H1 (cell line): ENCODE results near the gene DES. TPM values are rescaled to one million over a fixed set of nuclear protein-coding genes. Genes with fewer than 3 reads are reported as not detected.

ENCODE experiments used
- CTCF ChIA-PET: fragments of 300-600 bp; sonication (Branson Sonifier 250); formaldehyde crosslinking; loops from one replicate; lab custom pipeline; 2021; ENCODE audit not compliant: partially characterized antibody; lab: Charles Lee
- POLR2A ChIA-PET: fragments of 300-600 bp; sonication (Branson Sonifier 250); formaldehyde crosslinking; loops from one replicate; lab custom pipeline; 2021; ENCODE audit warnings: inconsistent platforms; ENCODE audit not compliant: partially characterized antibody; lab: Charles Lee
- DNase-seq, 2 experiments: peaks; one replicate each; pipeline versions ENCODE4 v3.0.0 to v3.0.0-alpha.2; 2010 to 2022; ENCODE audit warnings: low spot score in 2 of 2, low read depth in 1 of 2, mixed read lengths in 1 of 2
- FAIRE-seq: peaks from 2 replicates; lab custom pipeline; 2011; peaks lifted over from hg19 to GRCh38; lab: Jason Lieb, UNC
- H2AFZ ChIP-seq: 2 replicates; pipeline ENCODE4 v1.8.1; 2012; ENCODE audit warnings: low read length, inconsistent platforms
- H2AK5ac ChIP-seq: 2 replicates; pipeline ENCODE4 v1.6.1; 2013; ENCODE audit warnings: low read depth, low read length
- H2BK120ac ChIP-seq: replicated peaks from 2 replicates; pipeline ENCODE3; 2013; ENCODE audit warnings: low read depth, low read length, inconsistent platforms
- H2BK12ac ChIP-seq: 2 replicates; pipeline ENCODE4 v1.6.1; 2013; ENCODE audit warnings: low read depth, low read length
- H2BK15ac ChIP-seq: 2 replicates; pipeline ENCODE4 v1.6.1; 2013; ENCODE audit warnings: low read length
- H2BK20ac ChIP-seq: 2 replicates; pipeline ENCODE4 v1.6.1; 2013; ENCODE audit warnings: low read length
- H2BK5ac ChIP-seq: 2 replicates; pipeline ENCODE4 v1.6.1; 2013; ENCODE audit warnings: low read depth, low read length
- H3K14ac ChIP-seq: 2 replicates; pipeline ENCODE4 v1.6.1; 2013; ENCODE audit warnings: inconsistent platforms; ENCODE audit not compliant: insufficient read length
- H3K18ac ChIP-seq: 2 replicates; pipeline ENCODE4 v1.6.1; 2013; ENCODE audit warnings: low read length; ENCODE audit errors: extremely low read depth
- H3K23ac ChIP-seq: 2 replicates; pipeline ENCODE4 v1.6.1; 2013; ENCODE audit warnings: inconsistent platforms; ENCODE audit not compliant: insufficient read length
- H3K23me2 ChIP-seq: 2 replicates; pipeline ENCODE4 v1.6.1; 2013; ENCODE audit warnings: low read depth, low read length
- H3K27ac ChIP-seq: 2 replicates; pipeline ENCODE4 v1.6.1; 2011; ENCODE audit warnings: low read depth, low read length, inconsistent platforms
- H3K27me3 ChIP-seq, 4 experiments: replicated peaks in 1 of 4; 1 replicate in 1 of 4; 2 replicates in 3 of 4; pipeline versions ENCODE4 v1.6.1 to v1.8.1; 2011 to 2013; ENCODE audit warnings: low read length in 3 of 4, mild to moderate bottlenecking in 3 of 4, inconsistent platforms in 2 of 4, mixed read lengths in 2 of 4, moderate library complexity in 1 of 4; ENCODE audit not compliant: control insufficient read depth in 3 of 4, insufficient read depth in 3 of 4; ENCODE audit errors: extremely low read depth in 1 of 4
- H3K36me3 ChIP-seq, 4 experiments: 2 replicates each; pipeline versions ENCODE4 v1.6.1 to v1.8.1; 2011 to 2013; ENCODE audit warnings: mild to moderate bottlenecking in 4 of 4, low read length in 3 of 4, moderate library complexity in 2 of 4, control low read depth in 1 of 4, inconsistent platforms in 1 of 4; ENCODE audit not compliant: insufficient read depth in 4 of 4, control insufficient read depth in 2 of 4
- H3K4ac ChIP-seq: replicated peaks from 2 replicates; pipeline ENCODE3; 2013; ENCODE audit warnings: low read length, low read depth, mixed read lengths, inconsistent platforms; ENCODE audit not compliant: insufficient read length
- H3K4me1 ChIP-seq, 4 experiments: replicated peaks in 1 of 4; 1 replicate in 1 of 4; 2 replicates in 3 of 4; pipeline versions ENCODE4 v1.6.1 to v1.8.1; 2011 to 2013; ENCODE audit warnings: low read length in 3 of 4, inconsistent platforms in 2 of 4, mixed read lengths in 1 of 4; ENCODE audit not compliant: insufficient read depth in 4 of 4, control insufficient read depth in 3 of 4
- H3K4me2 ChIP-seq, 2 experiments: 2 replicates each; pipeline versions ENCODE4 v1.6.1 to v1.8.1; 2011 to 2013; ENCODE audit warnings: low read depth in 2 of 2, low read length in 2 of 2, control low read depth in 1 of 2, inconsistent platforms in 1 of 2, mild to moderate bottlenecking in 1 of 2; ENCODE audit not compliant: insufficient read depth in 1 of 2
- H3K4me3 ChIP-seq, 4 experiments: fragments of 200-600, 300-600 bp in 1 of 4; sonication (generic), shearing (Covaris generic), sonication (Bioruptor Twin) in 1 of 4; 2 replicates each; pipeline versions ENCODE4 v1.5.1 to v1.8.1; 2011 to 2016; ENCODE audit warnings: low read length in 4 of 4, low read depth in 3 of 4, control low read depth in 2 of 4, inconsistent platforms in 2 of 4, mild to moderate bottlenecking in 2 of 4, mixed read lengths in 1 of 4, moderate library complexity in 1 of 4; ENCODE audit not compliant: insufficient read depth in 2 of 4; ENCODE audit errors: extremely low read depth in 1 of 4
- H3K56ac ChIP-seq: replicated peaks from 2 replicates; pipeline ENCODE3; 2013; ENCODE audit warnings: low read depth, mild to moderate bottlenecking, mixed read lengths, low read length, inconsistent platforms; ENCODE audit not compliant: insufficient read length
- H3K79me1 ChIP-seq: 2 replicates; pipeline ENCODE4 v1.6.1; 2013; ENCODE audit warnings: low read depth, low read length, control low read depth
- H3K79me2 ChIP-seq, 2 experiments: 2 replicates each; pipeline versions ENCODE4 v1.6.1 to v1.8.1; 2012 to 2013; ENCODE audit warnings: low read length in 2 of 2, mild to moderate bottlenecking in 2 of 2, inconsistent platforms in 1 of 2; ENCODE audit not compliant: insufficient read depth in 2 of 2, control insufficient read depth in 1 of 2
- H3K9ac ChIP-seq, 4 experiments: replicated peaks in 1 of 4; 1 replicate in 1 of 4; 2 replicates in 3 of 4; pipeline versions ENCODE4 v1.6.1 to v1.8.1; 2011 to 2013; ENCODE audit warnings: low read depth in 3 of 4, low read length in 3 of 4, control low read depth in 2 of 4, mild to moderate bottlenecking in 2 of 4, moderate library complexity in 2 of 4, inconsistent platforms in 1 of 4; ENCODE audit errors: extremely low read depth in 1 of 4
- H3K9me3 ChIP-seq, 2 experiments: 2 replicates each; pipeline versions ENCODE4 v1.6.1 to v1.8.1; 2012 to 2013; ENCODE audit warnings: mild to moderate bottlenecking in 2 of 2, moderate library complexity in 2 of 2, control low read depth in 1 of 2, inconsistent platforms in 1 of 2, low read depth in 1 of 2, low read length in 1 of 2, mixed read lengths in 1 of 2; ENCODE audit not compliant: insufficient read depth in 2 of 2
- H4K20me1 ChIP-seq, 2 experiments: replicated peaks in 1 of 2; 2 replicates each; pipeline versions ENCODE3 to v1.8.1; 2011 to 2013; ENCODE audit warnings: inconsistent platforms in 2 of 2, low read length in 2 of 2, mild to moderate bottlenecking in 1 of 2; ENCODE audit not compliant: insufficient read depth in 2 of 2, control insufficient read depth in 1 of 2
- H4K5ac ChIP-seq: 2 replicates; pipeline ENCODE4 v1.6.1; 2013; ENCODE audit warnings: low read length, low read depth, mixed read lengths, inconsistent platforms; ENCODE audit not compliant: insufficient read length
- H4K8ac ChIP-seq: 2 replicates; pipeline ENCODE4 v1.8.0; 2013; ENCODE audit warnings: mild to moderate bottlenecking, moderate library complexity, low read length, inconsistent platforms; ENCODE audit not compliant: insufficient read depth; ENCODE audit errors: extremely low read depth
- H4K91ac ChIP-seq: replicated peaks from 2 replicates; pipeline ENCODE3; 2013; ENCODE audit warnings: low read length, mixed read lengths, inconsistent platforms; ENCODE audit not compliant: insufficient read length
- CBX5 ChIP-seq: fragments of 300-800, 300-1000 bp; sonication (generic); IDR thresholded peaks from 2 replicates; pipeline ENCODE4 v1.7.1; 2016; ENCODE audit warnings: antibody characterized with exemption, low read length, low read depth
- EGR1 ChIP-seq: IDR thresholded peaks from 2 replicates; pipeline ENCODE4 v1.6.1; 2011; ENCODE audit warnings: low read depth, low read length, borderline replicate concordance
- GABPA ChIP-seq: IDR thresholded peaks from 2 replicates; pipeline ENCODE4 v1.6.1; 2011; ENCODE audit warnings: mild to moderate bottlenecking, low read length, moderate library complexity, borderline replicate concordance; ENCODE audit not compliant: insufficient read depth
- TBP ChIP-seq: IDR thresholded peaks from 2 replicates; pipeline ENCODE4 v1.6.1; 2011; ENCODE audit warnings: low read depth, low read length, improper control_type of control experiment
- WGBS, 2 experiments: shearing (Covaris generic) in 1 of 2; methylation state at CpG; one replicate each; pipeline versions ENCODE4 v1.1.6 to v1.1.7; 2013 to 2015; ENCODE audit warnings: low lambda C conversion rate in 2 of 2, mixed read lengths in 2 of 2, inconsistent platforms in 1 of 2, low coverage in 1 of 2, missing lambda C conversion rate in 1 of 2; ENCODE audit not compliant: insufficient replicate concordance in 2 of 2, insufficient coverage in 1 of 2, insufficient read length in 1 of 2; ENCODE audit errors: extremely low coverage in 1 of 2, missing lambda C conversion rate in 1 of 2; 5-methylcytosine and 5-hydroxymethylcytosine counted together
- polyA plus RNA-seq, 7 experiments: library from polyadenylated mRNA; depleted of rRNA in 3 of 7; stranded (reverse) in 5 of 7; unstranded in 2 of 7; fragments of >200 nt in 5 of 7; fragments of 200-250 nt in 2 of 7; gene quantifications; 1 replicate in 5 of 7; 2 replicates in 1 of 7; 4 replicates in 1 of 7; pipeline versions ENCODE4 v1.2.1 to v1.2.3, GENCODE V29; 2011 to 2013; ENCODE audit warnings: missing spikeins in 2 of 7, mixed read lengths in 2 of 7
- total RNA-seq: library from RNA; stranded (reverse); fragmentation: NEBNext Ultra II Directional; extraction: Animal tissue kit (Norgen Biotek cat#: 25700); gene quantifications from 2 replicates; pipeline ENCODE4 v1.2.1, GENCODE V29; 2021

The DES gene
- total and polyA plus RNA-seq, 2 of the 8 experiments (the other 6 are each of a cell fraction or from before 2014, with no cell fraction given): 1.8 to 4.3 TPM

DNA sequence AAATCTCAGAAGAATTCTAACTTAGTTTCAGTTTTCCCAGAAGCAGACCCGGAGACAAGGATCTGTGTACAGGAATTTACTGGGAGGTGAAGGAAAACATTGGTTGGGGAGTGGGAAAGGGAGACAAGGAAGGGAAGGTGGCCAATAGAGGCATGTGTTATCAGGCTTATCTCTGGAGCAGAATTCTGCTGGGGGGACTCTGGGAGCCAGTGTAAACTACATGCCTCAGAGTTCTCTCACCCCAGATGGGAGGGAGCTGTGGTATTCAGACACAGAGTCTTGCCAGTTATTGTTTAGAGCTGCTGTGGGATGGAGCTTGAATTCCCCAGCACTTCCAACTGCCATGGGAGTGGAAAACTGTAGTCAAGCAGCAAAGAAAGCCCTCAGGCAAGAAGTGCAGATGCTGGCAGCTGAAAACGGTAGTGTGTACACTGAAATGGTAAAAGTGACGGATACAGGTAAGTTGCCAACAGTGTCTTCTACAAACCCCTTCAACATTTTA, 49.4 kb upstream of the DES start:
- FAIRE-seq (no peak), DNase-seq (no peak)
- H3K4me2 ChIP-seq: no peak overlapping the region
- no peak overlapping the region for H4K5ac ChIP-seq
- POLR2A ChIA-PET: no interaction called here
- no peak overlapping the region for H4K91ac ChIP-seq
- CTCF ChIA-PET: interaction anchor here (0.7 to 7.1 kb wide), 7 partner anchors 11 to 327 kb away, joined by 3 to 44 read pairs (median 3); no protein-coding TSS in a partner anchor
- H3K36me3 ChIP-seq: peaks cover 0 to 4% (median 3%) of the 10 kb centered on the region in 4 experiments; a peak in 3 of 8 replicates
- no peaks in the 10 kb centered on the region for H3K79me1 ChIP-seq
- no peak overlapping the region for H2AFZ ChIP-seq
- H3K4me1 ChIP-seq: no peaks in the 10 kb centered on the region
- H4K8ac ChIP-seq: no peak overlapping the region
- H3K23ac ChIP-seq: no peak overlapping the region
- no peak overlapping the region for H3K9ac ChIP-seq
- no peak overlapping the region for H3K4me3 ChIP-seq
- no peak overlapping the region for H2BK15ac ChIP-seq
- H3K4ac ChIP-seq: no peak overlapping the region
- no peaks in the 10 kb centered on the region for H3K9me3 ChIP-seq
- no peak overlapping the region for H2BK120ac ChIP-seq
- no peak overlapping the region for H3K14ac ChIP-seq
- no peak overlapping the region for H2BK20ac ChIP-seq
- H3K18ac ChIP-seq: no peak overlapping the region
- no peak overlapping the region for H3K27ac ChIP-seq
- no peaks in the 10 kb centered on the region; a peak in 1 of 7 replicates for H3K27me3 ChIP-seq
- no peak overlapping the region for H2BK5ac ChIP-seq
- no peaks in the 10 kb centered on the region for H3K23me2 ChIP-seq
- 91% methylated on average over 3 of the region's 3 CpGs; no CpG with 5 or more reads in 1 of the 2 experiments for WGBS, 2 experiments
- no peaks in the 10 kb centered on the region for H4K20me1 ChIP-seq
- H3K56ac ChIP-seq: no peak overlapping the region
- no peaks in the 10 kb centered on the region for H3K79me2 ChIP-seq
- H2AK5ac ChIP-seq: no peak overlapping the region
- H2BK12ac ChIP-seq: no peak overlapping the region
- TF ChIP-seq GABPA (no peak), CBX5 (no peak), TBP (no peak), EGR1 (no peak)
